Mesendoderm (in vitro differentiated cells): ENCODE measurements around the gene UBE4A.
A peak's percentile ranks its signal among the peaks of the same experiment; 100 is the strongest.

Experiments
- DNase-seq: peaks from one replicate; pipeline ENCODE4 v3.0.0; 2013
- H2AK5ac ChIP-seq: 2 replicates; pipeline ENCODE4 v1.6.1; 2013; ENCODE audit warnings: low read length, inconsistent platforms
- H2BK120ac ChIP-seq: 2 replicates; pipeline ENCODE4 v1.6.1; 2013; ENCODE audit warnings: low read depth, mild to moderate bottlenecking, low read length, moderate library complexity, mixed read lengths
- H2BK15ac ChIP-seq: replicated peaks from 2 replicates; pipeline ENCODE4 v1.6.1; 2013; ENCODE audit warnings: low read depth, mild to moderate bottlenecking, moderate library complexity
- H2BK5ac ChIP-seq: 2 replicates; pipeline ENCODE4 v1.6.1; 2013; ENCODE audit warnings: low read length, inconsistent platforms
- H3K18ac ChIP-seq: 2 replicates; pipeline ENCODE4 v1.6.1; 2013; ENCODE audit warnings: mild to moderate bottlenecking, low read length, mixed read lengths
- H3K23ac ChIP-seq: one replicate; pipeline ENCODE4 v1.6.1; 2013; ENCODE audit warnings: low read length
- H3K27ac ChIP-seq: 2 replicates; pipeline ENCODE4 v1.5.1; 2013; ENCODE audit warnings: low read depth, mild to moderate bottlenecking, inconsistent platforms, low read length, moderate library complexity
- H3K27me3 ChIP-seq: 2 replicates; pipeline ENCODE4 v1.6.1; 2013; ENCODE audit warnings: low read length, control low read depth, mild to moderate bottlenecking, inconsistent platforms; ENCODE audit not compliant: insufficient read depth, poor library complexity
- H3K36me3 ChIP-seq: 2 replicates; pipeline ENCODE4 v1.6.1; 2013; ENCODE audit warnings: low read length, inconsistent platforms; ENCODE audit not compliant: control insufficient read depth, insufficient read depth
- H3K4ac ChIP-seq: one replicate; pipeline ENCODE4 v1.6.1; 2013; ENCODE audit warnings: low read depth, mild to moderate bottlenecking, low read length, moderate library complexity
- H3K4me1 ChIP-seq: 2 replicates; pipeline ENCODE4 v1.6.1; 2013; ENCODE audit warnings: low read depth, low read length, inconsistent platforms; ENCODE audit not compliant: control insufficient read depth
- H3K4me2 ChIP-seq: 2 replicates; pipeline ENCODE4 v1.6.1; 2013; ENCODE audit warnings: low read length
- H3K4me3 ChIP-seq: 2 replicates; pipeline ENCODE4 v1.5.1; 2013; ENCODE audit warnings: mild to moderate bottlenecking, low read length
- H3K56ac ChIP-seq: one replicate; pipeline ENCODE4 v1.6.1; 2013; ENCODE audit warnings: low read length
- H3K79me1 ChIP-seq: 2 replicates; pipeline ENCODE4 v1.6.1; 2013; ENCODE audit warnings: low read length, inconsistent platforms
- H3K79me2 ChIP-seq: 2 replicates; pipeline ENCODE4 v1.6.1; 2013; ENCODE audit warnings: mild to moderate bottlenecking, low read length; ENCODE audit not compliant: control insufficient read depth, insufficient read depth
- H3K9ac ChIP-seq: 2 replicates; pipeline ENCODE4 v1.6.1; 2013; ENCODE audit warnings: low read length, inconsistent platforms
- H4K5ac ChIP-seq: one replicate; pipeline ENCODE4 v1.6.1; 2013; ENCODE audit warnings: low read length
- H4K8ac ChIP-seq: one replicate; pipeline ENCODE4 v1.6.1; 2013; ENCODE audit warnings: low read depth, mild to moderate bottlenecking, control low read depth, low read length, moderate library complexity
- WGBS: extraction: QIAGEN DNeasy Blood & Tissue Kit; methylation state at CpG from one replicate; pipeline ENCODE4 v1.1.7; 2013; ENCODE audit warnings: low lambda C conversion rate, missing lambda C conversion rate; ENCODE audit not compliant: insufficient coverage; ENCODE audit errors: extremely low coverage; 5-methylcytosine and 5-hydroxymethylcytosine counted together

Gene UBE4A

DNA sequence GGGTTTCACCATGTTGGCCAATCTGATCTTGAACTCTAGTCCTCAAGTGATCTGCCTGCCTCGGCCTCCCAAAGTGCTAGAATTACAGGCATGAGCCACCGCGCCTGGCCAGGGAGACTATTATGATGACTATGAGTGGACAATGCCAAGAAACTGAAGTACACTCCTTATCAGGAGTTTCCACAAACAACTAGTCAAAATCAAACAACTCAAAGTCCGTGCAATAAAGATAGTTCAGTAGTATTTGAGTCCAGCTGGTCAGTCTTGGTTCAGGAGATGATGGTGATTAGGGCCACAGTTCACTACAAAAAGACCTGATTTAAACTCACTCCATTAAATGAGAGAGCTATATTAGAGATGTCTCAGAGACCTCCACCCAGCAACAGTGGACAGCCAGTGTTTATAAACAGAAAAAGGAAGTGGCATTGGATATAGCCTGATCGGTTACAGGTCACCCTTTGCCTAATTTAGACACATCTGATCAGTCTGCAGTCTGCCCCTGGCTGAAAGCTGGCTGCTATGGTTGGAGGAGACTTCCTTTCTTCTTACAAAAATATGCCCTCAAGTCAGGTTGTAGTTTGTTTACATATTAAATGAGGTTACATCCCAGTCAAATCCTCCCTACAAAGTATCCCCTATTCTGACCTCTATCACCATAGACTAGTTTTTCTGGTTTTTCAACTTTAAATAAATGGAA lies 37.9 kb upstream of the UBE4A start:
- H3K4ac ChIP-seq, result no peak overlapping the region
- H2BK120ac ChIP-seq, result no peak overlapping the region
- DNase-seq, result peak; percentile 13
- no peaks in the 10 kb centered on the region for H3K79me2 ChIP-seq
- no peak overlapping the region for H3K23ac ChIP-seq
- H3K4me2 ChIP-seq, result no peak overlapping the region
- H3K27me3 ChIP-seq, result no peaks in the 10 kb centered on the region
- H4K8ac ChIP-seq, result no peak overlapping the region
- H3K36me3 ChIP-seq, result no peaks in the 10 kb centered on the region
- no peak overlapping the region for H3K56ac ChIP-seq
- no peak overlapping the region for H4K5ac ChIP-seq
- no peaks in the 10 kb centered on the region for H3K4me1 ChIP-seq
- WGBS, result no CpG with 5 or more reads among the region's 5 CpGs
- H3K79me1 ChIP-seq, result no peaks in the 10 kb centered on the region
- no peak overlapping the region for H3K9ac ChIP-seq
- H3K18ac ChIP-seq, result no peak overlapping the region
- H2BK15ac ChIP-seq, result no peak overlapping the region
- no peak overlapping the region for H3K4me3 ChIP-seq
- H3K27ac ChIP-seq, result no peak overlapping the region
- H2BK5ac ChIP-seq, result no peak overlapping the region
- H2AK5ac ChIP-seq, result no peak overlapping the region

DNA sequence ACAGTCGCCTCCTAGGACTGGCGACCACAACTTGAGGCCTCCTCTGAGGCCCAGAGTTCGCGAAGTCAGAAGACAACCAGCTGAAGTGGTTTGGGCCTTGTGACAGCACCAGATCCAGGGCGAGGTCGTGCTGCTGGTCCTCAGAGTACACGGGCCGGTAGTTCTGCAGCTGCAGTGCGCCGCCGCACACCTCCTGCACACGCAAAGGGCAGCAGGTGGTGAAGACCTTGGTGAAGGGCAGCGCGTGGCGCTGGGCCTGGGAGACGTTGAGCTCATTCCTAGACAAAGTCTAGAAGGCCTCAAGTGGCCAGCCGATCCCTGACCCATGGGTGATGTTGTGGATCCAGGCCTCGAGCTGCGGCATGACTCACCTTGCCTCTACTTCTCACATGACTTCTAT lies 36.7 kb upstream of the UBE4A start:
- H3K9ac ChIP-seq, result no peak overlapping the region
- no peaks in the 10 kb centered on the region for H3K4me1 ChIP-seq
- H4K5ac ChIP-seq, result no peak overlapping the region
- no peak overlapping the region for H3K23ac ChIP-seq
- no peak overlapping the region for H2BK15ac ChIP-seq
- no peak overlapping the region for H3K4me2 ChIP-seq
- H3K27ac ChIP-seq, result no peak overlapping the region
- H2BK5ac ChIP-seq, result no peak overlapping the region
- H2AK5ac ChIP-seq, result no peak overlapping the region
- no peak overlapping the region for H3K56ac ChIP-seq
- no peak for DNase-seq
- no peak overlapping the region for H3K4ac ChIP-seq
- no peaks in the 10 kb centered on the region for H3K36me3 ChIP-seq
- no peak overlapping the region for H3K4me3 ChIP-seq
- WGBS, result no CpG with 5 or more reads among the region's 19 CpGs
- no peaks in the 10 kb centered on the region for H3K79me2 ChIP-seq
- no peak overlapping the region for H2BK120ac ChIP-seq
- no peak overlapping the region for H3K18ac ChIP-seq
- no peak overlapping the region for H4K8ac ChIP-seq
- no peaks in the 10 kb centered on the region for H3K27me3 ChIP-seq
- H3K79me1 ChIP-seq, result no peaks in the 10 kb centered on the region

DNA sequence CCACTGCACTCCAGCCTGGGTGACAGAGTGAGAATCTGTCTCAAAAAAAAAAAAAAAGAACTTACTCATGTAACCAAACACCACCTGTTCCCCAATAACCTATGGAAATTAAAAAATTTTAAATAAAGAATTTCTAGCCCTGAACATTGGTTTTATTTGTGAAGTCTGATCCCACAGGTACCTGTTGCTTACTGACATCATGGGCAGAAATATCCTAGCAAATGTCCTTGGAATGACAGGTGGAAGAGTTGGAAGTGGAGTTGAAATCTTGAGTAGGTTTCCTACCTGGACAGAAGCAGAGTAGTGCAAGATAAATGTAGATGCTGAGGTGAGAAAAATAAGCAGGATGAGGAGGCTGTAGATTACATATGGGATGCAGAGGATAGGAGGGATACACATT lies 34.1 kb upstream of the UBE4A start:
- no peak overlapping the region for H2BK120ac ChIP-seq
- no peaks in the 10 kb centered on the region for H3K4me1 ChIP-seq
- no peaks in the 10 kb centered on the region for H3K27me3 ChIP-seq
- no peaks in the 10 kb centered on the region for H3K79me2 ChIP-seq
- no peak overlapping the region for H3K4me3 ChIP-seq
- H2AK5ac ChIP-seq, result no peak overlapping the region
- no peak overlapping the region for H2BK5ac ChIP-seq
- no peak overlapping the region for H3K9ac ChIP-seq
- H3K4ac ChIP-seq, result no peak overlapping the region
- no peak for DNase-seq
- no peaks in the 10 kb centered on the region for H3K79me1 ChIP-seq
- no peaks in the 10 kb centered on the region for H3K36me3 ChIP-seq
- no peak overlapping the region for H4K5ac ChIP-seq
- H3K4me2 ChIP-seq, result no peak overlapping the region
- H3K23ac ChIP-seq, result no peak overlapping the region
- no peak overlapping the region for H2BK15ac ChIP-seq
- no peak overlapping the region for H3K56ac ChIP-seq
- H3K18ac ChIP-seq, result no peak overlapping the region
- H3K27ac ChIP-seq, result no peak overlapping the region
- H4K8ac ChIP-seq, result no peak overlapping the region

DNA sequence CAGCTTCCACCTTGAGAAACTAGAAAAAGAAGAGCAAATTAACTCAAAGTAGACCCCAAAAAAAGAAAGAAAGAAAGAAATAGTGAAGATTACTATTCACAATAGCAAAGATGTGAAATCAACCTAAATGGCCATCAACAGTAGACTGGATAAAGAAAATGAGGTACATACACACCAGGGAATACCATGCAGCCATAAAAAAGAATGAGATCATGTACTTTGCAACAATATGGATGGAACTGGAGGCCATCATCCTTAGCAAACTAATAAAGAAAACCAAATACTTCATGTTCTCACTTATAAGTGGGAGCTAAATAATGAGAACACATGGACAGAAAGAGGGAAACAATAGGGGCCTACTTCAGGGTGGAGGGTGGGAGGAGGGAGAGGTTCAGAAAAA lies 30.7 kb upstream of the UBE4A start:
- Histone ChIP-seq H3K79me1 (no peaks in the 10 kb centered on the region), H2AK5ac (no peak overlapping the region), H3K9ac (no peak overlapping the region), H3K36me3 (no peaks in the 10 kb centered on the region), H3K4me2 (no peak overlapping the region), H3K79me2 (no peaks in the 10 kb centered on the region), H3K18ac (no peak overlapping the region), H2BK15ac (no peak overlapping the region), H4K8ac (no peak overlapping the region), H3K23ac (no peak overlapping the region), H4K5ac (no peak overlapping the region), H3K27ac (no peak overlapping the region), H3K56ac (no peak overlapping the region), H2BK120ac (no peak overlapping the region), H3K4ac (no peak overlapping the region), H2BK5ac (no peak overlapping the region), H3K4me1 (no peaks in the 10 kb centered on the region), H3K27me3 (no peaks in the 10 kb centered on the region), H3K4me3 (no peak overlapping the region)
- DNase-seq, result no peak

DNA sequence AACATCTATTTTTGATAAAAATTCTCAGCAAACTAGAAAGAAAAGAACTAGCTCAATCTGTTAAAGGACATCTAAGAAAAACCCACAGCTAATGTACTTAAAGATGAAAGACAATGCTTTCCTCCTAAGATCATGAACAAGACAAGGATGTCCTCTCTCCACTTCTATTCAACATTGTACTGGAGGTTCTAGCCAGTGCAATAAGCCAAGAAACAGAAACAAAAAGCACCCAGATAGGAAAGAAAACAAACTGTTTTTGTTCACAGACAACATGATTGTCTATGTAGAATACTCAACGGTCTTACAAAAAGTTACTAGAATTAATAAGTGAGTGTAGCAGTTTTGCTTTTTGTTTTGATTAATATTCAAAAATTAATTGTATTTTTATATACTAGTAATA lies 24.7 kb upstream of the UBE4A start:
- no CpG with 5 or more reads among the region's 1 CpG for WGBS
- no peak overlapping the region for H3K23ac ChIP-seq
- no peak for DNase-seq

DNA sequence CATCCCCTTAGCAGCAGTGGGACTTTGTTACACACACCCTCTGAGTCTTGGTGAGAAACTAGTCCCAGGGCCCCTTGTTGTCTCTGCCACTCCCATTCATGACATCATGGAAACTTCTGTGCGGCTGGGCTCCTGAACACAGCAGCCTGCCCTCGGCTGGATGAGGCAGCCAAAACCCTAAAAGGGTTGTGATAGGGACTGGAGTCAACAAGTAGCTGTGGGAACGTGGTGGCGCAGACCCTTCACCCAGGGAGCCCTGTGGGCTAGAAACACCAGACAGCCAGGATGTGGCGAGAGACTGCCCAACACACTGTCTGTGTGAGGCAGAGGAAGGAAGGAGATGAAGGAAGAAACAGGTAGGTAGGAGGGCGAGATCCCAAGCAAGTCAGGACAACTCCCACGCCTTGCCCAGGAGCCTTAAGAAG lies 20.8 kb upstream of the UBE4A start:
- no peak overlapping the region for H2BK5ac ChIP-seq
- no peaks in the 10 kb centered on the region for H3K79me1 ChIP-seq
- H2AK5ac ChIP-seq, result no peak overlapping the region
- no peaks in the 10 kb centered on the region for H3K79me2 ChIP-seq
- no peak overlapping the region for H2BK120ac ChIP-seq
- no peaks in the 10 kb centered on the region for H3K36me3 ChIP-seq
- no peak overlapping the region for H3K9ac ChIP-seq
- no peak overlapping the region for H4K5ac ChIP-seq
- H2BK15ac ChIP-seq, result no peak overlapping the region
- H3K27me3 ChIP-seq, result no peaks in the 10 kb centered on the region
- no peak overlapping the region for H3K4ac ChIP-seq
- no peak overlapping the region for H3K56ac ChIP-seq
- H3K4me1 ChIP-seq, result no peaks in the 10 kb centered on the region
- no peak overlapping the region for H3K4me3 ChIP-seq
- no peak overlapping the region for H3K4me2 ChIP-seq
- H3K23ac ChIP-seq, result no peak overlapping the region
- H3K18ac ChIP-seq, result no peak overlapping the region
- DNase-seq, result peak; percentile 22
- H4K8ac ChIP-seq, result no peak overlapping the region
- no peak overlapping the region for H3K27ac ChIP-seq
- WGBS, result no CpG with 5 or more reads among the region's 7 CpGs

More for the DNA sequence above, 24.7 kb upstream of the UBE4A start:
- Histone ChIP-seq H3K79me2 (no peaks in the 10 kb centered on the region), H3K27ac (no peak overlapping the region), H3K18ac (no peak overlapping the region), H3K79me1 (no peaks in the 10 kb centered on the region), H3K56ac (no peak overlapping the region), H3K4ac (no peak overlapping the region), H4K5ac (no peak overlapping the region), H3K4me2 (no peak overlapping the region), H3K4me3 (no peak overlapping the region), H2BK15ac (no peak overlapping the region), H2BK120ac (no peak overlapping the region), H4K8ac (no peak overlapping the region), H2BK5ac (no peak overlapping the region), H3K9ac (no peak overlapping the region), H2AK5ac (no peak overlapping the region), H3K4me1 (no peaks in the 10 kb centered on the region), H3K36me3 (no peaks in the 10 kb centered on the region), H3K27me3 (no peaks in the 10 kb centered on the region)
